Stimulated activated CD8-positive, alpha-beta memory T cell treated with anti-CD3 and anti-CD28 coated beads, Interleukin-2, amount 100 ng/mL, for 48 hours (primary cell): ENCODE measurements around the gene CCDC13.
A peak's percentile ranks its signal among the peaks of the same experiment; 100 is the strongest.
"Not testable (repeated sequence)": the region's sequence is repeated elsewhere in the genome, so short reads cannot be mapped to it uniquely, and the experiment has no call there.

ENCODE experiments used
- DNase-seq, 2 donors: peaks; one replicate each; pipeline ENCODE4 v3.0.0-alpha.2; 2020; ENCODE audit warnings: low read depth in 2 of 2

The CCDC13 gene, protein sequence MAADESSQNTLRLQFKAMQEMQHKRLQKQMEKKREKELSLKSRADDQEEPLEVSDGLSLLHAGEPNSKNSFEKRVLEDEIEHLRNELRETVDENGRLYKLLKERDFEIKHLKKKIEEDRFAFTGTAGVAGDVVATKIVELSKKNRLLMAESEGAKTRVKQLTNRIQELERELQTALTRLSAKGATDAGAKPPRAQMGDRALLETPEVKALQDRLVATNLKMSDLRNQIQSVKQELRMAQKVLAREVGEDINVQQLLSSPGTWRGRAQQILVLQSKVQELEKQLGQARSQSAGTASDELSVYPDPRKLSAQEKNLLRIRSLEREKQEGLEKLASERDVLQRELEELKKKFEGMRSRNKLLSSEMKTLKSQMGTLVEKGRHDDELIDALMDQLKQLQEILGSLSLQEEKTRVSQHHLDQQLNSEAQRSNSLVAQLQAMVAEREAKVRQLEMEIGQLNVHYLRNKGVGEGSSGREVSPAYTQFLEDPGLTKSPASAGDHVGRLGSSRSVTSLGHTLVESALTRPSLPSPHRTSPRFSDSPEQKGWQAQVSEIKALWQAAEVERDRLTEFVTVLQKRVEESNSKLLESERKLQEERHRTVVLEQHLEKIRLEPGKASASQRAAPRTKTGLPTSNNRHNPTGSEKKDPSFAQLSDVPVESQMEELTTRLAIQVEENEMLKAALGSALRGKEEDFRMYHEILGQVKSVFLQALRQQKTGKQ

GRCh38 chr3:42772670-42773408 lies at the start of gene CCDC13:
Gene CCDC13, minus strand, starts transcription at chr3:42773253. Its CDS starts 14,908 bp downstream, at chr3:42758345.
- DNase-seq, result peak; percentile 91 to 92

- no peak for DNase-seq
Measured at GRCh38 chr3:42822828-42823227, 49.8 kb upstream of the CCDC13 start.

- no peak for DNase-seq
Measured at GRCh38 chr3:42820746-42821051, 47.6 kb upstream of the CCDC13 start.

- DNase-seq, result no peak
Measured at GRCh38 chr3:42819351-42819965, 46.4 kb upstream of the CCDC13 start.

- DNase-seq, result no peak
Measured at GRCh38 chr3:42815826-42816225, 42.8 kb upstream of the CCDC13 start.

DNA sequence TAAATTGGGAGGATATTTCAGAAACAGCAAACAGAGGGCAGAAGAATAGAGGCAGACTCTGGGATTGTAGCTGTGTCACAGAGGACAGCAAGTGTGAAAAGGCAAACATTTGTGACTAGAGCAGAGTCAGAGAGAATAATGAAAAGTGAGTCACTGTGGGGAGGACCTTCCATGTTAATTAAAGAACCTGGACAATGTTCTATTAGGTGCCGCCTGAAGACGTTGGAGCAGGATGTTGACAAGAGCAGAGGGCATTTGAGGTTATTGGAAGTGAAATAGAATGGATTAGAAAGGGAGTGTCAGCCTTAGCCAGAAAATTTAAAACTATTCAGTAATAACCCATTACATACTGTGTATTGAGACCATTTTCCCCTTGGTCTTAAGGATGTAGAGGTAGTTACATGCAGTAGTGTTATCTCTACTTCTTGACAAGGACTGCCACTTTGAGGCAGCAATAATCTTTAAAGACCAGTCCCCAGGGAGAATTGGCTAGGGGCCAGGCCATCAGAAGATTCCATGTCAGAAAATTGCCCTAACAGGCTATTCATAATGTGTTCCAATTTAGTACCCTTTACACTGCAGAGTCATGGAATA lies 42.0 kb upstream of the CCDC13 start:
- no peak for DNase-seq

- no peak for DNase-seq
Measured at GRCh38 chr3:42814246-42814645, 41.2 kb upstream of the CCDC13 start.

DNA sequence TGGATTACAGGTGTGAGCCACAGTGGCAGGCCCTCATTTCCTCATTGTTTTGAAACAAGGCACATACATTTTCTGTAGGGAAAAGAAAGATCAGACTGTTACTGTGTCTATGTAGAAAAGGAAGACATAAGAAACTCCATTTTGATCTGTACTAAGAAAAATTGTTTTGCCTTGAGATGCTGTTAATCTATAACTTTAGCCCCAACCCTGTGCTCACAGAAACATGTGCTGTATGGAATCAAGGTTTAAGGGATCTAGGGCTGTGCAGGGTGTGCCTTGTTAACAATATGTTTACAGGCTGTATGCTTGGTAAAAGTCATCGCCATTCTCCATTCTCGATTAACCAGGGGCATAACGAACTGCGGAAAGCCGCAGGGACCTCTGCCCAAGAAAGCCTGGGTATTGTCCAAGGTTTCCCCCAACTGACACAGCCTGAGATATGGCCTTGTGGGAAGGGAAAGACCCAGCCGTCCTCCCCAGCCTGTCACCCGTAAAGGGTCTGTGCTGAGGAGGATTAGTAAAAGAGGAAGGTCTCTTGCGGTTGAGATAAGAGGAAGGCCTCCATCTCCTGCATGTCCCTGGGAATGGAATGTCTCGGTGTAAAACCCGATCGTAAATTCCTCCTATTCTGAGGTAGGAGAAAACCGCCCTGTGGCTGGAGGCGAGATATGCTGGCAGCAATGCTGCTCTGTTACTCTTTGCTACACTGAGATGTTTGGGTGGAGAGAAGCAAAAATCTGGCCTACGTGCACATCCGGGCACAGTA lies 38.2 kb upstream of the CCDC13 start:
- DNase-seq, result not testable (repeated sequence)

GRCh38 chr3:42810706-42811105 lies 37.7 kb upstream of the CCDC13 start:
- DNase-seq, result not testable (repeated sequence)

GRCh38 chr3:42809202-42809601 lies 36.1 kb upstream of the CCDC13 start, which contains the start of gene ACKR2:
Gene ACKR2, plus strand, starts transcription at chr3:42809445. Its CDS starts 55,058 bp downstream, at chr3:42864503.
- DNase-seq, result no peak

DNA sequence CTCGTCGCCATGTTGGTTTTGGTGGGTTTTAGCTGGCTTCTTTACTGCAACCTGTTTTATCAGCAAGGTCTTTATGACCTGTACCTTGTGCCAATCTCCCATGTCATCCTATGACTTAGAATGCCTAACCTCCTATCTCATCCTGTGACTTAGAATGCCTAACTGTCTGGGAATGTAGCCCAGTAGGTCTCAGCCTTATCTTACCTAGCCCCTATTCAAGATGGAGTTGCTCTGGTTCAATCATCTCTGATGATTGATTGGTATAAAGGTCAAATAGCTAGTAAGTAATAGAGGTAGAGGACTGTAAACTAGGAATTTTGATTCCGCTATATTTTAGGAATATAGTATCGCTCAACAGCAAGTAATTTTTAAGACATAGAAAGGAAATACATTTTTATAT lies 34.9 kb upstream of the CCDC13 start:
- DNase-seq, result no peak

DNA sequence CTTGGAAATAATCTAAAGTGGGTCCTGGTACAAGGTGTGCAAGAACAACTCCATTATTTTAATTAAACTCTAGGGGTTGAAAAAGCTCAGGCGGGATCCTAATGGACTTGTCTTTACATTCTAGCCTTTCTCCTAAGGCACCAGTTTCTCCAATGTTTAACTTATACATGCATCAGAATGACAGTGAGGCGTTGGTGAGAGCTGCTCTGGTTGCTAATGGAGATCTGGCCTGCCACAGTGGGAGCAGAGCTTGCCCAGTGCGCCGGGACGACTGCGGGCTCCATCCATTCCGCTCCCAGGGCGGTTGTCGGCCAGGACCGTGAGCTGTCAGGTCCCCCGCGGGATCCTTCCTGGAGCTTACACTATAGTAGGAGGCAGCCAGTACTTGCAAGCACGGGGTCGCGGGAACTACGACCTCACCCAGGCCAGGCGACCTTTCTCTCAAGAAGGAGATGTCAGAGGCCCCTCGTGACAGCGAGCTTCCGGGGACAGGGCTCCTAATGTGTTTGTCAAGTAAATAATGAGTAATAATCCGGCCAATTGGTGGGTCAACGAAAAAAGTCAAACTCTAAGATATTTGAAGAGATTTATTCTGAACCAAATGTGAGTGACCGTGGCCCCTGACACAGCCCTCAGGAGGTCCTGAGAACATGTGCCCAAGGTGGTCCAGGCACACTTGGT lies 32.2 kb upstream of the CCDC13 start:
- DNase-seq, result no peak

- no peak for DNase-seq
Measured at GRCh38 chr3:42804831-42805132, 31.7 kb upstream of the CCDC13 start.

DNA sequence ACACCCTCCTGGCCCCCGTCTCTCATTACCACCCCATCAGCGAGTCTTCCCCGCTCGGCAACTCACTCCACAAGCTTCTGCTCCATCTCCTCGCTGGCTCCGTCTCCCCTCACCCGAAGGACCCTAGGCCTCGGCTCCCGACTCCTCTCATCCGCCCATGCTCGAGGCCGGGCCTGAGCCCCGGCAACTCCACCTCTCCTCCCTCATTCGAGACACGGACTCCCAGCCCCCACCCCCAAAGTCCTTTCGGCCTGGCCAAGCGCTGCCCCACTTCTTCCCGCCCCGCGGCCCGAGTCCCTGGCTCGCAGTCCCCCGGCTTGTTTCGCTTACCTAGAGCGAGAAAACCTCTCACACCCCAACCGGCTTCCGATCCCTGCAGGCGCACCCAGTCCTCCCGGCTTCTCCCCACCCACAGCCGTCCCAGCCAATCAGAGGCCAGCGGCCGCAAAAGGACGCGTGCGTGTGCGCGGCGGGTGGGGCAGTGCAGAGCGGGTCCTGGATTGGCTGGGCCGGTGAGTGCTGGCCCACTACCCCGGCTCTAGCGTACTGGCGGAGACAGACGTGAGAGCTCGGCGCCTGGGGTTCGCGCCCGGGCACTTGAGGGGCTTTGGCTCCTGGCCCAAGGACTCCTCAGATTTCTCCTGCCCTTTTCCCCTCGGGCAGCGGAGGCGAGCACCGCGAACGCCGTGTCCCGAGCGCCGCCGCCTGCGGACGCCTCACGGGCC lies 31.2 kb upstream of the CCDC13 start, which contains the start of gene HIGD1A:
HIGD1A (minus strand) TSS at position 385 of the 725 bp plus-strand sequence. CDS start 10,237 bp downstream, outside the sequence.
- DNase-seq, result peak; percentile 87 to 92

DNA sequence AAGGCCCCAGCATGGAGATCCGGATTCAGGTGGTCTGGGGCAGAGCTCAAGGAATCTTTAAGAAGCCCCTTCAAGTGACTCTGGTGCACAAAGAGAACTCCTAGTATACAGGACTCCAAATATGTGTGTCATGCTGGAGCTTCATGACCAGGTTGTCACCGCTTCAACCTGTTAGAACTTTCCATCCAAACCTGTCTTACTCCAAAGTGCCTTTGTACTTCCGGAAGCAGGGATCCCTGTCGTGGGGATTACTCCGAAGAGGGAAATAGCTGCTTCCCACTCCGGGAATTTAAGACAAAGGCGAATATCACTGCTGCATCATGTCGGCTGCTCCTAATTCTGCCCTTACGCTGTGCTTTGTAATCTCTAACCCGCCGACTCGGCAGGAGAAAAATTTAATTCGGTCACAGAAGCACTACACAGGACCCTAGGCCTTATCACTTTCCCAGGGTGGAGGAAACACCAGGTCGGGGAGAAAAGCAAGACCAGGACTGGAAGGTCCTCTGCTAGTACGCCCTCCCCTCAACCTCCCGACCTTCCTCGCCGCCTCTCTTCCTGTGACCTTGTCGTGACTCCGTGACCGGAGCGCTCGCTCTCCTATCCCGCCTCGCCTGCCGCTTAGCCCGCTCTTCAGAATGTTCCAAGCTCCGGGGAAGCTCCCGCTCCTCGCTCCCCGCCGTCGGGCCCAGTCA lies 30.5 kb upstream of the CCDC13 start:
- DNase-seq, result peak in 1 of 2 donors; percentile 15

- DNase-seq, result no peak
Measured at GRCh38 chr3:42802876-42803413, 29.9 kb upstream of the CCDC13 start.

DNA sequence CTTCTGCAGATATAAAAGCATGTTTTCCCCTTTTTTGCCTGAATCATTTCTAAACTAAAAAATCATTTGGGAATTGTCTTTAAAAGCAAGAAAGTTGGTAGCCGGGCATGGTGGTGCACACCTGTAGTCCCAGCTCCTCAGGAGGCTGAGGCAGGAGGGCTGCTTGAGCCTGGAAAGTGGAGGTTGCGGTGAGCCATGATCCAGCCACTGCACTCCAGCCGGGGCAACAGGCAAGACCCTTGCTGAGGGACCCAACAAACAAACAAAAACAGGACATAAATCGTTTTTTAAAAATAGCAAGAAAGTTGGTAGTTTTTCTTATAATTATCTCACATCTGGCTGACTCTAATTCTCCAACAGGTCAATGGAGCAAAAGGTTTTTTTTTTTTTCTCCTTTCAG lies 28.7 kb upstream of the CCDC13 start:
- no peak for DNase-seq

GRCh38 chr3:42801048-42801620 lies 28.1 kb upstream of the CCDC13 start:
- DNase-seq, result no peak
